Measurements from ENCODE around the gene EPN3.

The EPN3 gene

DNA sequence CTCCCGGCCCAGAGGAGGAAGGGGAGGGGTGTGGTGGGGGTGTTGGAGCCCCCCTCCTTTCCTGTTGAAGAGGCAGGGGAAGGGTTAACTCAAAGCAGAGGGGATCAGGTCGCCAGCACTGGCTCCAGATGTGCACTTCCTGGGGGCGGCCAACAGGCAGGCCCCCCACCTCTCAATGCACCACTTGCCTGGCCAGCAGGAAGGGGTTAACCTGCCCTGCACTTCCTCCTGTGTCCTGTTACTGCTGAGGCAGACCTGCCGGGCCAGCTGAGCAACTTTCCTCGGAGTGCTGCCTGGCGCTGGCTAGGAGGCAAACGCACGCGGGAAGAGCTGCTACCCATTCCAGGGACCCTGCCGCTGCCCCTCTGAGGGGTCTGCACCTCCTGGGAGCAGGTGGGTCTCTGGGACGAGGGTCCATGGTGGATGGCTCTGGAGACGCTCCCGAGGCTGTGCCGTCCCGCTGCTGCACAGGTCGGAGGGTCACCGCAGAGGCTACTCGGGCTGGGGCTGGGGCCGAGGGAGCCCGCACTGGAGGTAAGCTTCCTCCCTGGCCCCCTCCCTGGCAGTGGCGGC lies at the start of gene EPN3:
Gene EPN3, plus strand, starts transcription at position 284 of the 573 bp plus-strand sequence. CDS start 3,822 bp downstream, outside the sequence.
- no peak for DNase-seq

DNA sequence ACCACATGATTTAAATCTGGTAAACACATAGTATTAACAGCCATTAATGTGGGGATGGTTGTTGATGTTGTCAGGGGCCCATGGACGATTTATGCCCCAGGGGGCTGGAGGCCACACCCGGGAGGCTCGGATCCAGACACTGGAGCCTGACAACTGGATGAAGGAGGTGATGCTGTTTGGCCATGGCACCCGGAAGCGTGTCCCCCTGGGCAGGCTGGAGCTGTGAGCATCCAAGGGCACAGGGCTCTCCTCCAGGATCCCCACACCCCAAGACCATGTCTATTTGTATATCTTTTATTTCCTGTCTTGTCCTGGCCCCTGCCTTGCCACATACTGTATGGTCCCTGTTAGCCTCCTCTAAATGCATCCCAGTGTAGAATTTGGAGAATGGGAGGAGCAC lies 49.3 kb upstream of the EPN3 start:
- DNase-seq, result no peak

DNA sequence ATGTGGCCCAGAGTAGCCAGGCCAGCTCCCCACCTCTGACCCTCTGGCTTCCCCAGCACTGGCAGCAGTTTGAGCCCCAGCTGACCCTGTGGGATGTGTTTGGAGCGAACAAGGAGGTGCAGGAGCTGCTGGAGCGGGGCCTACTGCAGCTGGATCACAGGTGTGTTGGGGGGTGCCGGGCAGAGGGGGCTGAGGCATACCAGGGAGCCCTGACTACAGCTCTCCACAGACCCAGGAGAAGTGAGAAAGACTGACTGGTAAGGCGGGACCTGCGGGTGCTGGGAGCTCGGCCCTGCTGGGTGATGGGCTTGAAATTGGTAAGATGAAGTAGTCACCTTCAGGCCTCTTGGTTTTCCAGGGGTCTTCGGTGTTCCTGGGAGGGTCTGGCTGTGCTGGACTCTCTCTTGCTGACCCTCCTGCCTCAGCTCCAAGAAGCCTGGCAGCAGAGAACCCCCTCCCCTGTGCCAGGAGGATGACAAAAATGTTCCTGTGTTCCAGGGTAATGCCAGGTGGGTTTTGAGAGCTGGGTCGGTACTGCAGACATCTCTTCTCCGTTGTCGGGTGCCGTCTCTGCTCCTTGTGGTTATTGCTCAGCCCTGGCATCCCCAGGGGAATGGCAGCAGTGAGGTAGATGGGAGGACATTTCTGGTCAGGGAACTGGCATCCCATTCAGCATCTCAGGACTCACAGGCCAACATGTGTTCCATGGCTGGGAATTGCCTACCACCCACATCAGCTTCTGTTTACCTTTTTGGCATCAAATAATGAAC lies 48.0 kb upstream of the EPN3 start:
- DNase-seq, result no peak

DNA sequence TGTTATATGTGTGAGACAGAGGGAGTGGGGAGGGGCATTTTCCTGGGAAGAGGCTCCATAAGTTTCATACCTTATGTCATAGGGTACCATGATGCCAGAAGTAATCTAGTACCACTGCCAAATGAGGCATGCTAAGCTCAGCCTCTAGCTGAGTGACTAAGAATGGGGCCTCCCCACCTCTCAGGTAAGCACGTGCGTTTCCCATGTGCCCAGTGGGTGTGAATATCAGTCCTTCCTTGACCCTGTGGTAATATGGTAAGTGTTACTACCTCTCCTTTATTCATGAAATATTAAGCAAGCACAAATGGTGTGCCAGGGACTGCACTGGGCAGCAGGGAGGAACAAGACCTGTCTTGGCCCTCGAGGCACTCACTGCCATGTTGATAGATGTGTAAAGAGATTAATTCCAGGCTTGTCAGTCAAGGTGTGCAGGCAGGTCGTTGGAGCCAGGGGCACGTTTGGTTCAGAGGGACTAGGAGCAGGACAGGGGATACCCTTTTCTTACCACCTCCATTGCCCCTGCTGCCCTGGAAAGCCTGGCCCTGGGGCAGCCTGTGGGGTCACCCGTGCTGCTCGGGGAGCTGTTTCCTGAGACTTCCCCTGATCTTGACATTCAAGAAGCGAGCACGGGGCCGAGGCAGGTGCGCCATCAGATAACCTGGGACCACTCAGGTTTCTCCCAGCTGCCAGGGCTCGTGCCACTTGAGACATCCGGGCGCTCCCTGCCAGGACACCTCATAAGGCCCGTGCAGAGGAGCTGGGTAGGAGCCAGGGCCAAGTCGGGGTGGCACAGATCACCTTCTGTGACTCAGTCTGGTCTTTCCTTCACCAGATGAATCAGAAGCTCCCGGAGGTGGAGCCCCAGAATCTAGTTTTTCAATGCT lies 45.1 kb upstream of the EPN3 start:
- DNase-seq, result no peak

DNA sequence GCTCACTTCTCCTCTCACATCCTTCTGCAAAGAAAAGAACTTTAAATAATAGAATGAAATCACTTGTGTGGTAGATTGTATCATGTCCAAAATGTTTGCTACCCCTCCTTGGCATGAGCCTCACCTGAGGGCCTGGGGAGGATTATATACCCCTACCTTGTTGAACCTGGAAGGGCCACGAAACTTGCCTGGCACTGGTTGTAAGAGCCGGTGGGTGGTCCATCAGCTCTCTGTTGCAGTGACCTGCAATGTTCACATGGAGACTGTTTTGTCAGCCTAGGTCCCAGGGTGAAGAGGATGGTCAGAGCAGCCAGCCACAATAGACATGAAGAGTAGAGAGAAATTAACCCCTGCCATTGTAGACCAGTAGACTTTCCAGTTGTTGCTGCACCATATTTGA lies 43.7 kb upstream of the EPN3 start:
- no peak for DNase-seq

DNA sequence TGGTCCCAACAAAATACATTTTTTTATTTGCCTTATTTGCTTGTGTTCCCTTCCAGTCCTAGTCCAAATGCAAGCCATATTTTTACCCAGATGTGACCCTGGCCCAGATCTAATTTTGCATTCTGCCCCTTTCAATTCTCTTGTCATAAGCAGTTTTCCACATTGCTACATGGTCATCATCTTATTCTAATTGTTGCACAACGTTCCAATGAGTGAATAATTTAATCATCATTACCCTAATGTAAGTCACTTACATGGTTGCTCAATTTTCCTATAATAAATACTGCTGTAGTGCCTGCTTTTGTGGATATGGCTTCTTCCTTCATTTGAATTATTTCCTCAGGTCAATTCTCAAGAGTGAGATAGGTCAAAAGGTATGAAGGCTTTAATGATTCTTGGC lies 41.0 kb upstream of the EPN3 start:
- no peak for DNase-seq

DNA sequence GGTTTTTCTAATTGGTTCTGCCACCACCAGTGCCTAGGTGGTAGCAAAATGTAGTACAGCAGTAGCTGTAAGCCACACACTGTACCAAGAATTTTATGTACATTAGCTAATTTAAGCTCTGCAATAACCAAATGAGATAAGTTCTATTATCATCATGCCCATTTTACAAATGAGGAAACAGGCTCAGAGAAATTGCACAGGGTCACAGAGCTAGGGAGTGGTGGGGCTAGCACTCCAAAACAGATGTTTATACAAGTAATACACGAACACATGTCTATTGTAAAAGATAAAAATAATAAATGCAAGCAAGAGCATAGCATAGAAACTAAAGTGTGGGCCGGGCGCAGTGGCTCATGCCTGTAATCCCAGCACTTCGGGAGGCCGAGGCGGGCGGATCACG lies 40.3 kb upstream of the EPN3 start:
- no peak for DNase-seq

DNA sequence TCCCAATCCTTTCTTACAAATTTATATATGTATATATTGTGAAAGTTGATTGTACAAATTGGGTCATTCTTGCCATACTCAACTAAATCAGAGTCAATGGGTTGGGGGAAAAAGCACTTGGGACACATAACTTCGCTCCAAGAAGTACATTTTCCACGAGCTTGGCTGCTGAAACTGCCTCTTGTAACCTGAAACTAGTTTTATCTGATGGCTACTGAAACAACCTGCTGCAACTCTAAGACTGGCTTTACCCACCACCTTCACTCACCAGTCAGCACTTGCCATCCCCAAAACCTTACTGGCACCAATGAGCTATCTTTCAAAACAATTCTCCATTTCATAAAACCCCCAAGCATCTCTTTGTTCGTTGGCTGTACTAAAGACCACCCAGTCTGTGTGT lies 38.8 kb upstream of the EPN3 start:
- no peak for DNase-seq

DNA sequence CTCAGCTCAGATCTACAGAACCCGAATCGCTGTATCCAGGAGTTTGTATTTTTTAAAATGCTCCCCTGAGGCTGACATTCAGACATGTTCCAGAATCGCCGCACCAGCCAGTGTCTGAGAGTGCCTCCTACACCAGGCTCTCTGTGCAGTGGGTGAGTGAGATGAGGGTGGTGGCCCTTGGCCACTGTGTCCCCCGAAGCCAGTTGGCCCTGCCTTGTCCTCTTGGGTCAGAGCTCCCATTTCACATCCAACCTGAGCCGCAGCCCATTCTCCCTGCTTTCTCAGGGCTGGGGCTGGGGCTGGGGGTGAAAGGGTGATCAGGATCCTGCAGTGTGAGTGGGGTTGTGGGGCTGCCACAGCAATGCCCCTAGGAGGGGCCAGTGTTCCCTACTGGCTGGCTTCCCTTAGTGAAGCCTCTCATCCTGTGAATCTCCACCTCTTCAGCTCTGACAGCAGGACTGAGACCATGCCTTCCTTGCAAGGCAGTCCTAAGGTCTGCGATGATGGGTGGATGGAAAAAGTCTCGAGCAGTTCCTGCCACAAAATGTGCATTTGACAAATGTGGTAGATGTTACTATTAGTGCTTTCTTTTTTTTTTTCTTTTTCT lies 37.2 kb upstream of the EPN3 start:
- DNase-seq, result no peak

DNA sequence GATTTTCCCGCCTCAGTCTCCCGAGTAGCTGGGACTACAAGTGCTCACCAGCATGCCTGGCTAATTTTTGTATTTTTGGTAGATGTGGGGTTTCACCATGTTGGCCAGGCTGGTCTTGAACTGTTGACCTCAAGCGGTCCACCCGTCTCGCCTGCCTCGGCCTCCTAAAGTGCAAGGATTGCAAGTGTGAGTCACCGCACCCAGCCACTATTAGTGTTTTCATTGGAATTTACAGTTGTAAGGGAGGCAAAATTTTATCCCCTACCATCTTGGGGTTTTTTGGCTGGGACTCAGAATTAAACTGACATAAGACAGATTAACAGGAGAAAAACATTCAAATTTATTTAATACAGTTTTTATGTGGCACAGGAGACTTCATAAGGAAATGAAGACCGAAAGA lies 36.6 kb upstream of the EPN3 start:
- no peak for DNase-seq

DNA sequence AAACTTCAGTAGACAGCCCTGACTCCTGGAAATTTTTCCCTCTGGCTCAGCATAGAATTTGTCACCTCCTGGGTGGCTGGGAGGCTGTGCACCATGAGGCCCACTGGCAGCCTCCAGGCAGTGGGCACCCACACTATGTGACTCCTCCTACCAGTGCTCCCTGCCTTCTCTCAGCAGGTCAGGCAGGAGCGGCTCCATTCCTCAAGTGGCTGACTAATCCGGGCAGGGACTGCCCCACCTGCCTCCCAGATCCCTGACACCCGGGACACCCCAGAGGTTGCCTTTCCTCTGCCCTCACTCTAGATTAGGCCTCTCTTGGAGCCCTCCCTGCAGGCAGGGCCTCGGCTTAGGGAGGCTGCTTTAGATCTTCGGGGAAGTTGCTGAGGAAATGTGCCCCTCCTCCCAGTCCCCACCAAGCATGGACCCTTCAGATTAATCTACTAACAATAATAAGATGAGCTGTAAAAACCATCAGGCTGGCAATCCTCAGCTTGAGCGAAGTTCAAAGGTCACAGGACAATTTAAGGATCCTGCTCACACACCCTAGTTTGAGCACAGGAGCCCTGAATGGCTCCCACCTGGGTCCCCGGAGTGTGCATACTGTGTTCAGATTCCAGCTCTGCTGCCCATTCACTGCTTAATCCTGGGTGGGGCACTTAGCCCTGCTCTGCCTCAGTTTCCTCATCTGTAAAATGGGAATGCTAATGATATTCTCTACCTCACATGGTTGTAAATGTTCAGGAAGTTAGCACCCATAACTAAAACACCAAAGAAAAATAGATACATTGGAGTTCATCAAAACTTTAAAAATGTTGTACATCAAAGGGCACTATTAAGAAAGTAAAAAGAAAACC lies 34.3 kb upstream of the EPN3 start:
- DNase-seq, result no peak

DNA sequence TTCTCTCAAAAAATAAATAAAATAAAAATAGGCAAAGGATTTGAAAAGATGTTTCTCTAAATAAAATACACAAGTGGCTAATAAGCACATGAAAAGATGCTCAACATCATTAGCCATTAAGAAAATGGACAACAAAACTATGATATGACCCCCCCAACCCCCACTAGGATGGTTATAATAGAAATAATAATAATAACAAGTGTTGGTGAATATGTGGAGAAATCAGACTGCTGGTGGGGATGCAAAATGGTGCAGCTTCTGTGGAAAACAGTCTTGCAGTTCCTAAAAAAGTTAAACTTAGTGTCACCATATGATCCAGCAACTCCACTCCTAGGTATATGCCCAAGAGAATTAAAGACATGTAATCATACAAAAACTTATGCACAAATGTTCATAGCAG lies 33.3 kb upstream of the EPN3 start:
- no peak for DNase-seq

DNA sequence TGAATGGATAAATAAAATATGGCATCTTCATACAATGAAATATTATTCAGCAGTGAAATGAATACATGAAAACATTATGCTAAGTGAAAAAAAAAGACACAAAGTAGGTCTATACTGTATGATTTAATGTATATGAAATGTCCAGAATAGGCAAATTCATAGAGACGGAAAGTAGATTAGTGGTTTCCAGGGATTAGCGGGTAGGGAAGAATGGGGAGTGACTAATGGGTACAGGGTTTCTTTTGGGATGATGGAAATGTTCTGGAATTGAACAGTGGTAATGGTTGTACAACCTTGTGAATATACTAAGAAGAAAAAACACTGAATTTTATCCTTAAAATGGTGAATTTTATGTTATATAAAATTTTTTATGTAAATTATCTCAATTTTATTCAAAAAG lies 32.8 kb upstream of the EPN3 start:
- DNase-seq, result no peak

DNA sequence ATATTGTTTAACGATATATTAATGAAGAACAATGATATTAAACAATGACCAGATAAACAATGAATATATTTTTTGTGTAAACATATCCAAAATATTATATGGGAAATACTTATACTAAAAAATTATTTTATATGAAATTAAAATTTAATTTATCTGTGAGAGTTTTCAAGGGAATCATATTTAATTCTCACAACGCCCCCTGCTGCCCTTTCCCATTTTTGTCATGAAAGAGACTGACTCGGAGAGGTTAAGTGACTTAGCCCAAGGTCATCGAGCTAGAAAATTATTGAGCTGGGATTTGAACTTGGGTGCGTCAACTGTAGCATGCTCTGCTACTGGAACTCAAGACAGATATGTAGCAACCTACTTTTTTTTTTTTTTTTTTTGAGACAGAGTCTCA lies 31.5 kb upstream of the EPN3 start:
- DNase-seq, result peak; percentile 39

DNA sequence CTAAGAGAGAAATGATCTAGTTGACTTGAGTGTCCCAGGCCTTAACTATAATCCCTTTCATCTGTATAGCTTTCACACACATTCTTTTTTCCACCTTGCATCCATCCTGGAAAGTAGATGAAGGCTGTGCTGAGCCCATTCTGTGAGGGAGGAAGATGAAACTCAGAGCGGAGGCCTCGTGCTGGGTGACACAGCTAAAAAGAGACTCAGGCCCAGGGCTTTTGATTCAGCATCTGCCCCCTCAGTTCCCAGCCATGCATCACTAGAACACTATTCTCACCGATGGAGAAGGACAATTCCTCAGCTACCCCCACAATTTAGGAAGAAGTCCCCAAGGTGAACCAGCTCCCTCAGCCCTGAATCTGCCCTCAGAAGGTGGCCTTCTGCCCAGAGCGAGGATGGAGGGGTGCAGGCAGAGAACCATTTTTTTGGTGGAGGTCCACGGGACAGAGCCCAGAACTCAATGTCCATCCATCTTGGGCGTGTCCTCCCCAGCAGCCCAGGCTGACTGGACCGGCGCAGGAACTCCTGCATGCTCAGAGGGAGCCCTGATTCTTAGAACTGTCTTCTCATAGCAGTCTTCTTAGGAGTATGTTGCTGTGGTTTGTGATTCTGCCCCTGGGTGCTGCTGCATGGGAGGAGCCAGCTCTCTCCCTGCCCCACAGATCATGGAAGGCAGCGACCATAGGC lies 30.1 kb upstream of the EPN3 start:
- DNase-seq, result no peak

DNA sequence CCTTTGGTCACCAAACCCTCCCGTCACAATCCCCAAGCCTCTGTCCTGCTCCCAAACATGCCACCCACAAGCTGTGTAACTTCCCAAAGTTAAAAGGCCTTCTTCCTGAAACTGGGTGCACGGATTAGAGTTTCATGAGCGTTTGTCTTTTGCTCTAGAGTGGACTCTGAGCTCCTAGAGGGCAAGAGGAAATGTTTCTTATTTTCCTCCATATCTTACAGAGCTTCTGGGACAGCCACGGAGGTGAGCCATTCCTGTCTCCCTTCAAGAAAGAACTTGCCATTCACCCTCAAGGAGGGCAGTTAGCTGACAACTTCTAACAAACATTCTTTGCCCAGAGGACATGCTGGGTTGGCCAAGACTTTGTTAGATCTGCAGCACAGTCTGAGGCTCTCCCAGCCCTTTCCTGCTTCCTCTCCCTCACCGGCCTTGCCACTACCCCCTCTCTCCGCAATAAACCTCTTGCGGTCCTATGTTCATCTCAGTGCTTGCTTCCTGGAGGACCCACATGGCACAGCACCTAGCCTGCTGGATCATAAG lies 26.9 kb upstream of the EPN3 start:
- DNase-seq, result no peak

DNA sequence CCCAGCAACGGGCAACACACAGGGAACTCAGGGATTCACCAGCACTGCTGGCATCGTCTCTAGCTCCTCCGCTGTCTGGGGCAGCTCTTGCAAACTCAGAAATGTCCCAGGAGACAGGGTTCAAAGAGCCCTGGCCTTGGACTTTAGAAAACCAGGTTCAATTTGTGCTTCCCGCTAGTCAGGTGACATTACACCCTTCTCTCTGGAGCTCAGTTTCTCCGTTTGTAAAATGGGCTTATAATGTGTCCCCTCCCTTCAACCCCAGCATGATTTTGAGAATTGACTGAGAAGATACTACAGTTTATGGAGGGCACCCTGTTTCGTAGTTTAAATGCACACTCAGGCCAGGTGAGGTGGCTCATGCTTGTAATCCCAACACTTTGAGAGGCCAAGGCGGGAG lies 26.2 kb upstream of the EPN3 start:
- DNase-seq, result no peak

DNA sequence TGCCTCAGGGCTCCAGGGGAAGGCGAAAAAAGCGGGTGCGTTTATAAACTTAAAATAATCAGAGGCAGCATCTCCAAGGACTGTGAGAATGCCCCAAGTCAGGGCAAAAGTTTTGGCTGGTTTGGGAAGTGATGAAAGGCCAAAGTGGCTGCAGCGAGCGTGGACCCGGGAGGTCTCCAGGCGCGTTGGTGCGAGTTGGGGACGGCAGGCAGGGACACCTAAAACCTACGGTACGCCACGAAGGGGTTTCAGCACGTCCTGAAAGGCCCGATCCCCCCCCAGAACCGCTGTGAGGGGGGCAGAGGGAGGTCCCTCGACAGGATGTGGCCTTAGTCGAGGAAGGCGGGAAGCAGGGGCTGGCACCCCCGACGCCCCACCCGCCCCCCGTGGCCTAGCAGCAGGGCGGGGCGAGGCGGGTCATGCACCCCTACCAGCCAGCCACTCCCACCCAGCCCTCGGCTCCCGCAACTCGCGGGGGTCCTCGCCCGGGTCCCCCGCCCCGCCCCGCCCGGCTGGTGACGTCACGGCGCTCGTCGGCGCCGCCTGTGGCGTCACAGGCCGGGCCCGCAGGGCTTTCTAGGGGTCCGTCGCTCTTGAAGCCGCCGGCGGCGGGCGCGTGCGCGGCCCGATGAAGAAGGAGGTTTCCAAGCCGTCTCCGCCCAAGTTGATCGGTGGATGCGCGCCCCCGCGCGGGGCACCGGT lies 24.5 kb upstream of the EPN3 start, which contains the start of gene MYCBPAP:
Gene MYCBPAP, plus strand, starts transcription at position 569 of the 702 bp plus-strand sequence. CDS start 236 bp downstream, outside the sequence.
- peak; percentile 70 for DNase-seq

DNA sequence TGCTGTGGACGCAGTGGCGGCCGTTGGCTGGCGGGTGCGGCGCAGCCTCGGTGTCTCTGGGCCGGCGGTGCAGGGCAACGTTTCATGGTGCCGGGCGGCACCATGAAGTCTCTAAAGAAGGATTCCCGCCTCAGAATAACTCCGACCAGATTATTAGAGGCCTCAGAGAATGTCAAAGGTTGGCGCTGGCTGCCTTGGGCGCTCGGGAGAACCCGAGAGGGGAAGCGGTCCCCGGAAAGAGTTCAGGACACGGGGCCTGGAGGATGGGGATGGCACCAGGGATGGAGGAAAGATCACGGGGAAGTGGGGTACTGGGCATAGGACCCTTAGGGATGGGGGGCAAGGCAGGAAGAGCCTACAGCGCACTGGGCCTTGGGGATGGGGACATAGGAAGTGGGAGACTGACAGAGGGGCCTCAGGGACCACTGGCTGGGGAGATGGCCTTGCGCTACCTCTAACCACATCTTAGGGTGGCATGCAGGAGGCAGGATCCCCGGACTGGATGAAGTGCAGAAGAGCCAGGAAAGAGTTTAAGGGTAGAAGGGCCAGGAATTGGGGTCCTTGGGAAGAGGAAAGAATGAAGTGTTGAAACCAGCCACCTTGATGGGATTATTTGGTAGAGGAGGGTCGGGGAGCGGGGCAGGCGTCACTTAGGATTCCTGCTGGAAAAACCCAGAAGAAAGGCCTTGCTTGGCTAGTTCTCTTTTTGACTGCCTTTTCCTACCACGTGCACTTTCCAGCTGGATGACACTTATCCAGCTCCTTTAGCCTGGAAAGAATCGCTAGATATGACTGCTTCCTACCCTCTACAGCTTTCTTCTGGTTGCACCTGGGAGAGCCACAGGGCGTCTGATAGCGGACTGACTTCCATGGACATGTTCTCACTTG lies 23.7 kb upstream of the EPN3 start:
- DNase-seq, result no peak

DNA sequence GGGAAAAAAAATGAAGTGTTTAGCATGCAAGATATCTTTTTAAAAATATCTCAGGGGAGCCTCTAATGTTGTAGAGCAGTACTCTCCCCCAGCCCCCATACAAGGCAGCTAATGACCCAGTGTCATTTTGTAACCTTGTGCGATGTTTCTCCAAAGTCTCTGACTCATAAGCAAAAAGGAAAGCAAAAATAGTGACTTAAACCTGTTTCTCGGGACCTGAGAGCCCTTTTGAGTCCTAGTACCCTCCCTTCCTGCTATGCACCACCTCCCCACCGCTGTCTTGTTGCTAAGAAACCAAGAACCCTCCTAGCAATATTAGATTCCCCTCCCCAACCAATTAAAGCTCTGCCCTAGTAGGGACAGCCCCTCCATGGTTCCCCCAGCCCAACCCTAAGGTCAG lies 21.5 kb upstream of the EPN3 start:
- no peak for DNase-seq
